22Rv1 (cell line): Measurements from ENCODE around the gene CCDC9.

Experiments used
- H3K27ac ChIP-seq: fragments of 450-650 bp; 2 replicates; pipeline ENCODE4 v1.5.1; 2017
- CTCF ChIP-seq: fragments of 450-650 bp; IDR thresholded peaks from 2 replicates; pipeline ENCODE4 v1.5.1; 2017; ENCODE audit warnings: mild to moderate bottlenecking
- ZFX ChIP-seq: fragments of 450-650 bp; IDR thresholded peaks from 2 replicates; pipeline ENCODE4 v1.6.1; 2017; ENCODE audit warnings: antibody characterized with exemption, borderline replicate concordance

CCDC9 gene

GRCh38 chr19:47255879-47256692, at the start of gene CCDC9:
CCDC9 (plus strand) TSS chr19:47256525; CDS start chr19:47258401, 1,876 bp downstream.
- peak within 1 kb of the TSS; percentile 95 for H3K27ac ChIP-seq
- TF ChIP-seq CTCF, result no peak
- TF ChIP-seq ZFX, result no peak

GRCh38 chr19:47209319-47210179, 46.8 kb upstream of the CCDC9 start:
- no peak for TF ChIP-seq ZFX
- TF ChIP-seq CTCF, result no peak
- H3K27ac ChIP-seq, result peak overlapping the region; percentile 58

- H3K27ac ChIP-seq, result peak overlapping the region; percentile 58
- TF ChIP-seq CTCF (no peak), ZFX (no peak)
Measured at GRCh38 chr19:47210180-47210490, 46.2 kb upstream of the CCDC9 start.

GRCh38 chr19:47210689-47211316, 45.5 kb upstream of the CCDC9 start:
- H3K27ac ChIP-seq, result peak overlapping the region; percentile 58
- TF ChIP-seq CTCF (peak; percentile 89), ZFX (no peak)

GRCh38 chr19:47215581-47215980, 40.7 kb upstream of the CCDC9 start:
- TF ChIP-seq CTCF, result no peak
- no peak for TF ChIP-seq ZFX

GRCh38 chr19:47221080-47221841, 35.1 kb upstream of the CCDC9 start:
- TF ChIP-seq ZFX, result no peak
- TF ChIP-seq CTCF, result no peak
- no peak overlapping the region for H3K27ac ChIP-seq

More at GRCh38 chr19:47215581-47215980, 40.7 kb upstream of the CCDC9 start:
- no peak overlapping the region for H3K27ac ChIP-seq
